GM21360 (cell line): ENCODE results near the gene TRPM2.

Source experiments
- ATAC-seq: cut with Tn5 transposase; IDR thresholded peaks from one replicate; pipeline ENCODE4 v1.9.1; 2021; ENCODE audit warnings: mild to moderate bottlenecking, moderate library complexity; ENCODE audit not compliant: unreplicated experiment

TRPM2 gene

GRCh38 chr21:44353191-44353970, at the start of gene TRPM2:
Gene TRPM2, plus strand, starts transcription at chr21:44353621. Its CDS starts 80 bp downstream, at chr21:44353701.
- ATAC-seq: no peak

GRCh38 chr21:44304011-44304616, 49.3 kb upstream of the TRPM2 start:
- no peak for ATAC-seq

GRCh38 chr21:44304877-44305293, 48.5 kb upstream of the TRPM2 start:
- ATAC-seq: no peak

- no peak for ATAC-seq
These were observed 47.7 kb upstream of the TRPM2 start for GRCh38 chr21:44305691-44306090.

GRCh38 chr21:44306936-44307704, 46.3 kb upstream of the TRPM2 start:
- ATAC-seq: no peak

- no peak for ATAC-seq
These were observed 42.6 kb upstream of the TRPM2 start for GRCh38 chr21:44310628-44311507.

- no peak for ATAC-seq
These were observed 41.3 kb upstream of the TRPM2 start for GRCh38 chr21:44312089-44312488.

GRCh38 chr21:44312716-44313115, 40.7 kb upstream of the TRPM2 start:
- ATAC-seq: no peak

- ATAC-seq: no peak
These were observed 40.0 kb upstream of the TRPM2 start for GRCh38 chr21:44313451-44313850.

- no peak for ATAC-seq
These were observed 39.3 kb upstream of the TRPM2 start for GRCh38 chr21:44314128-44314527.

- no peak for ATAC-seq
These were observed 38.9 kb upstream of the TRPM2 start for GRCh38 chr21:44314561-44314960.

- no peak for ATAC-seq
These were observed 37.7 kb upstream of the TRPM2 start for GRCh38 chr21:44315691-44316203.

GRCh38 chr21:44316277-44316900, 37.0 kb upstream of the TRPM2 start:
- ATAC-seq: no peak

GRCh38 chr21:44317241-44317782, 36.1 kb upstream of the TRPM2 start:
- ATAC-seq: no peak

- ATAC-seq: no peak
These were observed 35.5 kb upstream of the TRPM2 start for GRCh38 chr21:44317871-44318270.

- no peak for ATAC-seq
These were observed 34.7 kb upstream of the TRPM2 start for GRCh38 chr21:44318489-44319285.

- no peak for ATAC-seq
These were observed 33.9 kb upstream of the TRPM2 start for GRCh38 chr21:44319407-44320065.

- ATAC-seq: no peak
These were observed 32.6 kb upstream of the TRPM2 start for GRCh38 chr21:44320847-44321246.
